ENCODE measurements around the gene DENND2D.

DENND2D gene

GRCh38 chr1:111199881-111200801 lies at the start of gene DENND2D:
DENND2D (minus strand) TSS chr1:111200646; CDS start chr1:111200459, 187 bp downstream.
- DNase-seq (ENCODE audit: low spot score): no peak

GRCh38 chr1:111249960-111250359 lies 49.5 kb upstream of the DENND2D start:
- DNase-seq (ENCODE audit: low spot score): no peak

DNA sequence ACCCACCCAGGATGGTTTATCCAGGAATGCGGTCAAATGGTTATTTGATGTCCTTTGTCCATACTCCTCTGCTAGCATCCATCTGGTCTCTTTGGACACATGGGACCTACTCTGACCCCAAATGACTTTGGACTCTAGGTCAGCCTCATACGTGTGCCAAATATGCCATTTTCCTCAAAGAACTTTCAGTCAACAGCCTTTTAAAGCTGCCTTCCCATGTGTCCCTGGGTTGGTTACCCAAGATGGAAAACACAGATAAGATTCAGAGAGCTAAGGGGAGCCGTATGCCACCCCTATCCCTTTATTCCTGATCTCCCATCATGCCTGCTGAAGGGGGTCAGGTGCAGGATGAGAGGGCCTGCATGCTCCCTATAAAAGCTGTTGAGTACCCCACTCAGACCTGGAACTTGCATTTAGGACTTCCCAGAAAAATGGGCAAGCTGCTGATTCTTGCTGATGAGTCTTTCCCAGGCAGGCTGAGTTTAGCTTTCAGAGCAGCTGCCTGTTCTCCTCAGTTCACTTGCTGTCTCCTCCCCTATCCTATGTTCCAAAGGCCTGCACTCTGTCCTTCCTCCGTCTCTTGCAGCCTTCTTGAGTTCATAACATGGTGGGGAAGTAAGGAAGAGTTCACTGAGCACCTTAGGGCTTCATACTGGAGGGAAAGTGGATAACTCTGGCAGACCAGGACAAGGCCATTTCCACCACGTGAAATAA lies 46.8 kb upstream of the DENND2D start:
- no peak for DNase-seq (ENCODE audit: low spot score)

- DNase-seq (ENCODE audit: low spot score): no peak
Observed at GRCh38 chr1:111242805-111243523, 42.5 kb upstream of the DENND2D start.

- no peak for DNase-seq (ENCODE audit: low spot score)
Observed at GRCh38 chr1:111241797-111242196, 41.4 kb upstream of the DENND2D start.

DNA sequence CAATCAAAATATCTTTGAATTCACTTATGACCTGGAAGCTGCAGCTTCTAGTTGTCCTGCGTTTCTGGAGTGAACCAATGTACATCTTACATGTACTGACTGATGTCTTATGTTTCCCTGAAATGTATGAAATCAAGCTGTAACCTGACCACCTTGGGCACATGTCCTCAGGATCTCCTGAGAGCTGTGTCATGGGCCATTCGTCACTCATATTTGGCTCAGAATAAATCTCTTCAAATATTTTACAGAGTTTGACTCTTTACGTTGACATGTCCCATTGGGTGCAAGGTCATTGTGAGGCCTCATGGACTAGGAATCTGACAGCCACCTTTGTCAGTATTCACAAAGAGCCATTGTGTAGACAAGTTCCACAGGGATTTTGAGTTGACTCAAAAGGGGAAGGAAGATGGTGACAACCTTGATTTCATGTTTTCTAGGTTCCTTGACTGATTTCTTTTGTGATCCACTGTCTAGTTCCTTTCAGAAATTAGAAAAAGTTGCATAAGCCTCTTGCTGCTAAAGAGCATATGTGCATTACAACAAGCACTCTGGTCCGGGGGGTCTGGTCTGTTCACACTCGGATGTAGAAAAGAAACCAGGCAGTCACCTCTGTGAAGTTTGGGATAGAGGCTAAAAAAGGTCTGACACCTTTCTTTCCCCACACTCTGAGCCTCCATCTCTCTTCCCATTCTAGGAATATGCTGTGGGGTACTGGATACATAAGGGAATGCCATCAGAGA lies 37.8 kb upstream of the DENND2D start:
- no peak for DNase-seq (ENCODE audit: low spot score)

DNA sequence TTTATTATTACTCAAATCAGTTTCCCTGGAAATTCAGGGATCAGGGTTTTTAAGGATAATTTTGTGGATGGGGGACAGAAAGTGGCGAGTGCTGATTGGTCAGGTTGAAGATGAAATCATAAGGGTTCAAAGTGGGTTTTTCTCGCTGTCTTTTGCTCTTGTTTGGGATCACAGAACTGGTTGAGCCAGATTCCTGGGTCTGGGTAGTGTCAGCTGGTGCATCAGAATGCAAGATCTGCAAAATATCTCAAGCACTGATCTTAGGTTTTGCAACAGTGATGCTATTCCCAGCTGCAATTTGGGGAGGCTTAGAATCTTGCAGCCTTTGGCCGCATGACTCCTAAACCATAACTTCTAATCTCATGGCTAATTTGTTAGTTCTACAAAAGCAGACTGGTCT lies 36.4 kb upstream of the DENND2D start:
- no peak for DNase-seq (ENCODE audit: low spot score)

DNA sequence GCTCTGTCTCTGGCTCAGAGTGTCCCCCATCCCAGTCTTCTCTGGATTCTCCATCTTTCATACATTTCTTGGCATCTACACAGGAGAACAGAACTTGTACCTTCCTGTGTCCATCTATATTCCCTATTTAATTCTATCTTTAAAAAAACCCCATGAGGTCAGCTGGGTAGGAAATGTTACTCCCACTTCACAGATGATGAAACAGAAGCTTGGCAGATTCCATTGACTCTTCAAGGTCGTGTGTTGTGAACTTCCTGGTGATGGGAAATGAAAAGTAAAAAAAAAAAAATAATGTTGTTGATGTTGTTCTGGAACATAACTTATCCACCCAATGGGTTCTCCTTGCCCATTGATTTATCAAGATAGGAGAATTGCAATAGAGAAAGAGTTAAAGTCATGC lies 35.9 kb upstream of the DENND2D start:
- DNase-seq (ENCODE audit: low spot score): no peak

- no peak for DNase-seq (ENCODE audit: low spot score)
Observed at GRCh38 chr1:111234866-111235265, 34.4 kb upstream of the DENND2D start.

DNA sequence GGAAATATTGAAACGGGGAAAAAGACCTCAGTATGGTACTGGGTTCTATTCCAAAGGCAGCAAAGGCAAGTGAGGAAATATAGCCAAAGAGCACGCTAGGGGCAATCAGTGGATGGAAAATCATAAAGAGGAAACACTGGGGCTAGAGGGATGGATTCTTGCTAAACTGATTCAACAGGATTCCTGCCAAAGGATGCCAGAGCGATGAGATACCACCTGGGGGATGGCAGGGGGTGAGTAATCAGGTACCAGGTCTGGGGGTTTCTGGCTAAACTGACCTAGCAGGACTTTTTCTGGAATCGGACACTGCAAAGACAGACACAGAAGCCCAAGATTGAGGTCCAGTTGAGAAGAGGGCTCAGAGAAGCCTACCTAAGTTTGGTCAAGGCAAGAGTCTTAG lies 33.8 kb upstream of the DENND2D start:
- DNase-seq (ENCODE audit: low spot score): no peak

DNA sequence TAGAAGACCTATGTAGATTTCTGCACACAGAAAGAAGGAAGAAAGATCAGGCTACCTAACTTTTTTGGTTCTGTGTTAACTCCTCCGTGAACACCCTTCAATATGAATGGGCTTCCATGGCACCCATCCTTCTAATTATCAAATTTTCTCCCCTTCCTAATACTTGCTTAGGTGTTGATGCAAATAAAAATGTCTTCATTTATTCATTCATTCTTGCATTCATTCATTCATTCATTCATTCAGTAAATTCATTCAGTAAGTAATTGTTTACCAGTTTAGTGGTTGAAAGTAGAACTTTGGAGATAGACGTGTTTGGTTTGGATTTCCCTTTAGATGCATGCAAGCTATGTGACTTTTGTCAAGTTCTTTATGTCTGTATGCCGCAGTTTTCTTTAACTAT lies 31.7 kb upstream of the DENND2D start:
- no peak for DNase-seq (ENCODE audit: low spot score)

- no peak for DNase-seq (ENCODE audit: low spot score)
Observed at GRCh38 chr1:111228748-111229126, 28.3 kb upstream of the DENND2D start.

DNA sequence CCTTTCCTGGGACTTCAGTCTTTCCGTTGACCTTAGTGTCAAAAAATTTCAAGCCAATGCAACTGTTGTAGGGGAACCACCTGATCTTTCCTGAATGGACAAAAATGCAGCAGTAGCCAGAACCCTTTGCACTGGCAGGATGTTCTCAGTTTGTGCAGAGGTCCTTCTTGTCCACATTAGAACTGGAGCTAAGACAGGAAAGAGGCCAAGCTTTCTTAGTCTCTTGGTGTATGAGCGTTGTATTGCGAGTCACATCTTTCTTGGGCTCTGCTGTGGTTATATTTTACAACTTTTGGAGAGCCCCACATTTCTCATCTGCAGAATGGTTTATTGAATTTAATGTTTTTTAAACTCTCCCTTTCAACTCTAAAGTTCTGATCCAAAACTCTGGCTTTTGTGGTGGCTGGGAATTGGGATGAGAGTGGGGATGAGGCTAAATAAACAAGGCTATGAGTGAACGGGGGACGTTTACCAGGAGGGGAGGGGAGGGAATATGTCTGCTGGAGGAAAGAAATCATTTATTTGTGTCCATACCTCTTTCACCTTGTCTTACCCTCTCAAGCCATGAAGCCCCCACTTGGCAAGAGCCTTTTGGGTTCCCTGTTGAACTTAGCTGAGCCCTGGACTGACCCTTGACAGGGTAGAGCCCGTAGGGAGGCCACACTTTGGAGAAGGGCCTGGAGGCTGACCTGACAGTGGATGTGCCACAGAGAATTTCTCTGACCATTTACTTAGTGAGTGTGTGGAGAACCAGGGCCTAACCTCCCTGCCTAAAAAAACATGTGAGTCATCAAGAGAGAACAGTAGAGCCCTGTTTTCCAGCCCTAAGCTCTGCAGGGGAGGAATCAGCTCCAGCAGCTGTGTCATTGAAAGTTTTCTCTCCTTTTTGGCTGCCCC lies 27.7 kb upstream of the DENND2D start:
- no peak for DNase-seq (ENCODE audit: low spot score)

DNA sequence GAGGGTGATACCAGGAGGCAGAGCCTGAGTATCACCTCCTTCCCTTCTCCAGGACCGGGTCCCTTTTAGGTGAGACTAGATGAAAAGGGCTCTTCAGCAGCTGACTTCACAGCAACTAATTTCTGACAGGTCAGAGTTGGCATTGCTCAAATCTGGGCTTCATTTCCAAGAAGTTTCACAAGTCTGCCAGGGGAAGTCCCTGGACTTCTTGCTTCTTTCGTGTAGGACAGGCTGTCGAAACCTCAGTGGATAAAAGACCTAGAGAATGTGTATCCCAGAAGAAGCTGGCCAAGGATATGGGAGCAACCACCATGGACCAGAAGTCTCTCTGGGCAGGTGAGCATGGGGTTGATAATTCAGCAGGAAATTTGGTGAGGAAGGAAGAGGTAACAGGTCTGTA lies 27.0 kb upstream of the DENND2D start, which contains the start of gene CHI3L2:
TSS of gene CHI3L2 (plus strand) at position 280 of the 400 bp plus-strand sequence. CDS start at position 297, 17 bp downstream.
- DNase-seq (ENCODE audit: low spot score): no peak

GRCh38 chr1:111225717-111226400 lies 25.4 kb upstream of the DENND2D start:
- no peak for DNase-seq (ENCODE audit: low spot score)

GRCh38 chr1:111225091-111225490 lies 24.6 kb upstream of the DENND2D start:
- DNase-seq (ENCODE audit: low spot score): no peak

DNA sequence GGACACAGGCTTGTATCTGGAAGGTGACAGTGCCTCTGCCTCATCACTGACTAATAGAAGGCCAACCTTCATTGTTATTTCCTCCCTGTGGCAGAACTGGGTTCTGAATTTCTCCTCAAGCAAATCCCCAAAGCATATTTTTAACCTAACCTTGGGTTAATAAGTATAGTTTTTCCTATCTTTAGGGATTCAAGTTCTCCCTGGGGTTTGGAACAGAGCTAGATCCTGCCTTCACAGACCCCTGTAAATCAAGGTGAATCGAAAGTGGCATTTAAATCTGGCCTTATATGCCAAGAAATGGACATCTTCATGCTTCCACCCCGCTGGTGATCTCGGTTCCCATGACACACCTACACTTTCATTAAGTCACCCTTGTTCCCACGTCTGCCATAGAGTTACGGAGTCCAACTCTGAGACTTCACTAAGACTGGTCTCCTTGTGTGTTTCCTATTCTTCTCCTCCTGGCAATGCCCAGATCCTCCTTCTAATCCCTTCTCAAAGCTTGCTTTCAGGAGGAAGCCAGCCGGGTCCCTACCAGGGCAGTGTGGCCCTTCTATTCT lies 22.8 kb upstream of the DENND2D start:
- DNase-seq (ENCODE audit: low spot score): no peak

GRCh38 chr1:111222308-111223125 lies 22.1 kb upstream of the DENND2D start:
- DNase-seq (ENCODE audit: low spot score): peak; percentile 61
